GM19099 (cell line): ENCODE measurements around the gene KRT84.

Experiments used
- POLR2A ChIP-seq: IDR thresholded peaks from 3 replicates; pipeline ENCODE4 v1.6.1; 2011; ENCODE audit warnings: low read depth; ENCODE audit not compliant: insufficient read length; ENCODE audit errors: extremely low read depth

KRT84 gene

DNA sequence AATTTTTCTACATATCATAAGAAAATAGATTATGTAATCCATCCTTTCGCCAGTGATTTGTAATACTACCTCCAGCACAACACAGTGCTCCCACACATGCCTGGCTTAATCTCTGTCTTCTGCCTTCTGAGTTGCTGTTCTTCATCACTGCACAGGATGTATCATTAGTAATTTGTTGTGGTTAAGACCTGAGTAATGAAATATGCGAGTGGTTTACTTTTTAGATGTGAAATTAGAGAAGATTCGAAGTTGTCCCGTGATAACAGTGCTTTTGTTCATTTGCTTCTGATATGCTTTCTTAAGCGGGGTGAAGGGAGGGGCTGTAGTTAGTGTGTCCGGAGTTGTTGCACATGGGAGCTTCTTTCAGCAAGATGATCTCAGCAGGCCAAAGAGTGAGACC is 36.3 kb downstream of the KRT84 start:
- no peak for TF ChIP-seq POLR2A

DNA sequence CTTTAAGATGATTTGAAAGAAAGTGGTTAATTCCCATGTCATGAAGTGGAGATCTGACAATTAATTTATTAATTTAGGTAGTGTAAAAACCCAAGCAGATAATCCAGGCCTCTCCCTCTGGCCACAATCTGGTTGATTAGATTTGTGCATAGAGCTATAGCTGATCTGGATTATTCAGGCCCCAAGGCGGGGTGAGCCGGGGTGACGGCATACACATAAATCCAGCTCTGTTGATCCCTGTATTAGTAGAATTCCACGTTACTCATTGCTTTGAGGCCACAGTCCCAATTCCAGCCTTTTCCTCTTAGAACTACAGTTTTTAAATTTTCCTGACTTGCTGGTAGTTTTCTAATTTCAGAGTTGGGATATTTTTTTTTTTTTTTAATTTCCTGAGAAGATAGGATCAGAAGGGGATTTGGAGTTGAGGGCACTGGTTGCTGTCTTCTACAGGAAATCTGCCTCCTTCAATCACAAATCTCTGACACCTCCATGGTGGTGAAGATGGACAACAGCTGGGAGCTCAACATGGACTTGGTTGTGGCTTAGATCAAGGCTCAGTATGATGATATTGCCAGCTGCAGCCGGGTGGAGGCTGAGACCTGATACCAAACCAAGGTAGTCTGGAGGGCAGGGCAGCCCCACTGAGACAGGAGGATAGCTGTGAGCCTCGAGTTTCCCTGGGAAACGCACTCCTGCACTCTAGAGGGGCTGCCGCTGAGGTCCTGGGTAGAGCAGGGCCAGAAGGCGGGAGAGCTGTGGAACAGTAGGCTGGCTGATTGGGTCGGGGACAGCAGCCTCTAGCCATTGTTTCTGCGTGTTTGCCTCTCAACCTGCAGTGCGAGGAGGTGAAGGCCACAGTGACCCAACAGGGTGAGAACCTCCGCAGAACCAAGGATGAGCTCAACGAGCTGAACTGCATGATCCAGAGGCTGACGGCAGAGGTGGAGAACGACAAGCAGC is 37.6 kb downstream of the KRT84 start:
- no peak for TF ChIP-seq POLR2A

DNA sequence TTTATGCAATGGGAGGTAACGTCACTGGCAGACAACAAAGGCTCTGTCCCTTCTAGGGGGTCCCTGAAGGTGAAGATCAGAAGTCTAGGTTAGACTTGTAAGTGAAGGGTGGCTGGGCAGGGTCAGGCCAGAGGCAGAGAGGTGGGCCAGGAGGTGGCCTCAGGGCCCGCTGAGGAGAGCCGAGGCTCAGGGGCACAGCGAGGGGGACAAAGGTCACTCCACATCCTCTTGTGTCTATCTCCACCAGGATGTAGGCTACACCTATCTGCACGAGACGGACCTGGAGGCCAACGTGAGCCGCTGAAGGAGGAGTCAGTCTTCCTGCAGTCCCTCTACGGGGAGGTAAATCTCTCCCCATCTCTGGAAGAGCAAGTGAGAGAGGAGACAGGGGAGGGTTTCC is 38.4 kb downstream of the KRT84 start:
- TF ChIP-seq POLR2A: no peak

GRCh38 chr12:52346593-52346992 is 38.9 kb downstream of the KRT84 start:
- no peak for TF ChIP-seq POLR2A

DNA sequence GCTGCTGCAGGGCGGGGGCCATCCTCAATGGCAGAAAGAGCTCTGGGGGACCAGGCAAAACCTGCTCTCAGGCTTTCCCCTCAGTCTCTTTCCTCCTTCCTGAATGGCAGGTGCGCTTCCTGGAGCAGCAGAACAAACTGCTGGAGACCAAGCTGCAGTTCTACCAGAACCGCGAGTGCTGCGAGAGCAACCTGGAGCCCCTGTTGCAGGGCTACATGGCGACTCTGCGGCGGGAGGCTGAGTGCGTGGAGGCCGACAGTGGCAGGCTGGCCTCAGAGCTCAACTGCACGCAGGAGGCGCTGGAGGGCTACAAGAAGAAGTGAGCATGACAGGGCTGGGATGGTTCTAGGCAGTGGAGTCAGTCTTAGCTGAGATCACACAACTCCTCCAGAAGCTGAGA is 41.3 kb downstream of the KRT84 start:
- TF ChIP-seq POLR2A: no peak

DNA sequence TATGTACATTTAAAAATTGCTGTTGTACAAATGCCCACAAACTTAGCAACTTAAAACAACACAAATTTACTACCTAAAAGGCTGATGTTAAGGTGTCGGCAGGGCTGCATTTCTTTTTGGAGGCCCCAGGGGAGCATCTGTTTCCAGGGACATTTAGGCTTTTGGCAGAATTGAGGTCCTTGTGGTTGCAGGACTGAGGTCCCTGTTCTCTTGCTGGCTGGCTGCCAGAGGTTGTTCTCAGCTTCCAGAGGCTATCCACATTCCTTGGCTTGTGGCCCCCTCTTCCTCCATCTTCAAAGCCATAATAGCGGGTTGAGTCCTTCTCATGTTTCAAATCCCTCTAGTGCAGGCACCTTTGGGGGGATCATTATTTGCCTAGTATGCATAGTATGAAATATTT is 41.9 kb downstream of the KRT84 start:
- no peak for TF ChIP-seq POLR2A

GRCh38 chr12:52342781-52343490 is 42.5 kb downstream of the KRT84 start:
- TF ChIP-seq POLR2A: no peak

DNA sequence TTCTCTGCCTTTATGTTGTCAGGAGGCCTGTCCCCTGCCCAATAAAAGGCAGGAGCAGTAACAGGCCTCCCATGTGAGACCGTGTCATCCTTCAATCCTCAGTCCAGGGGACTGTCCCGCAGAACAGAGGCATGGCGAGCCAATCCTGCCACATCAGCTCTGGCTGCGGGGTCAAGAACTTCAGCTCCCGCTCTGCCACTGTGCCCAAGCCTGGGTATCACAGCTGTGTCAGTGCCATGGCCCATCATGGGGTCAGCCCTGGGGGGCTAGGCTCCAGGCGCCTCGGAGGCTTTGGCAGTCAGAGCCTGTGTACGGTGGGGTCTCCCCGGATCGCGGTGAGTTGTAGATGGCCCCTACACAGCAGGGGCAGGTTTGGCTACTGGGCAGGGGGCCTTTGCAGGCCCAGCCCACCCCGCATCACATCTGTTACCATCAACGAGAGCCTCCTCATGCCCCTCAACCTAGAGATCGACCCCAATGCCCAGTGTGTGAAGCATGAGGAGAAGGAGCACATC is 44.3 kb downstream of the KRT84 start:
- TF ChIP-seq POLR2A: no peak

- TF ChIP-seq POLR2A: no peak
Observed at GRCh38 chr12:52338241-52338960, 47.1 kb downstream of the KRT84 start.

GRCh38 chr12:52337054-52337453 is 48.4 kb downstream of the KRT84 start:
- no peak for TF ChIP-seq POLR2A

DNA sequence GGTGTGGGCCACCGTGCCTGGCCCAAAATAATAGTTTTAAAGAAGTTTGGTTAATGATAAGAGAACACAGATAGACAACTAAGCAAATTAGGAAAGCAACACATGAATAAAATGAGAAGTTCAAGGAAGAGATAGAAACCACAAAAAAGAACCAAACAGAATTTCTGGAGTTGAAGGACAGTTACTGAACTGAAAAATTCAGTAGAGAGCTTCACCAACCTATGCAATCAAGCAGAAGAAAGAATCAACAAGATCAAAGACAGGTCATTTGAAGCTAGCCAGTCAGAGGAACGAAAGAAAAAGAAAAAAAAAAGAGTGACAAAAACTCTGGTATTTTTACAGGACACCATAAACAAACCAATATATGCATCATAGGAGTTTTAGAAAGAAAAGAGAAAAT is 48.8 kb downstream of the KRT84 start:
- TF ChIP-seq POLR2A: no peak

GRCh38 chr12:52335598-52336262 is 49.7 kb downstream of the KRT84 start:
- TF ChIP-seq POLR2A: no peak

DNA sequence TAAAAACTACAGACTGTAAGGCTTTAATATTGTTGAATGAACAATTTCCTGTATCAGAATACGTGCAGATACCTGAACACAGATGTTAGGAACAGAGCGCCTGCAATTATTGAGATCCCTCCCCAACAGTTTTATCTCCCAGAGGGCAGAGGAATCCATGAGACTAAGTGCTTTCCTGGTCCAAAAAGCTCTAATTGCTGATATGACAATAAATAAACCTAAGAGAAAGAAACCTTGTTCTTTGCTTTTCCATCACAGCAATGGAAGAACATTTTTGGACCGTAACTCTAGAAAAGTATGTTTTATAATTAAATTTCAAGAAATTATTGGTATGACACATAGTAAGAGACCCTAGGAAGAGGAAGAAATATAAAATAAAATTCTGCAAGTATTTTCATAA is 51.3 kb downstream of the KRT84 start:
- no peak for TF ChIP-seq POLR2A

- no peak for TF ChIP-seq POLR2A
Observed at GRCh38 chr12:52333321-52333720, 52.1 kb downstream of the KRT84 start.

GRCh38 chr12:52332381-52332780 is 53.1 kb downstream of the KRT84 start:
- no peak for TF ChIP-seq POLR2A
